GM12878 (cell line): ENCODE measurements around the gene PPAT.

Experiments
- IRF4 ChIP-seq: IDR thresholded peaks from 2 replicates; pipeline ENCODE4 v1.6.1; 2011; ENCODE audit warnings: low read depth, low read length
- NFIC ChIP-seq: IDR thresholded peaks from 2 replicates; pipeline ENCODE4 v1.6.1; 2012; ENCODE audit warnings: low read depth, mild to moderate bottlenecking, inconsistent platforms, low read length, moderate library complexity
- POLR2AphosphoS5 ChIP-seq: IDR thresholded peaks from 2 replicates; pipeline ENCODE4 v1.6.1; 2011; ENCODE audit warnings: mild to moderate bottlenecking, low read length, inconsistent platforms
- TCF3 ChIP-seq: IDR thresholded peaks from 2 replicates; pipeline ENCODE4 v1.6.1; 2012; ENCODE audit warnings: low read depth, mild to moderate bottlenecking, low read length, borderline replicate concordance; ENCODE audit not compliant: insufficient read depth
- TF ChIP-seq, protein P1 (sequence below), 3 experiments: IDR thresholded peaks in 2 of 3; conservative IDR thresholded peaks in 1 of 3; 2 replicates each; pipeline ENCODE4 v1.5.1; 2011; ENCODE audit warnings: low read depth in 3 of 3, low read length in 3 of 3, mild to moderate bottlenecking in 3 of 3, control low read depth in 2 of 3, moderate library complexity in 2 of 3, inconsistent platforms in 1 of 3, mixed read lengths in 1 of 3; ENCODE audit not compliant: control insufficient read depth in 2 of 3, insufficient read depth in 1 of 3; ENCODE audit errors: extremely low read depth in 1 of 3

DNA sequence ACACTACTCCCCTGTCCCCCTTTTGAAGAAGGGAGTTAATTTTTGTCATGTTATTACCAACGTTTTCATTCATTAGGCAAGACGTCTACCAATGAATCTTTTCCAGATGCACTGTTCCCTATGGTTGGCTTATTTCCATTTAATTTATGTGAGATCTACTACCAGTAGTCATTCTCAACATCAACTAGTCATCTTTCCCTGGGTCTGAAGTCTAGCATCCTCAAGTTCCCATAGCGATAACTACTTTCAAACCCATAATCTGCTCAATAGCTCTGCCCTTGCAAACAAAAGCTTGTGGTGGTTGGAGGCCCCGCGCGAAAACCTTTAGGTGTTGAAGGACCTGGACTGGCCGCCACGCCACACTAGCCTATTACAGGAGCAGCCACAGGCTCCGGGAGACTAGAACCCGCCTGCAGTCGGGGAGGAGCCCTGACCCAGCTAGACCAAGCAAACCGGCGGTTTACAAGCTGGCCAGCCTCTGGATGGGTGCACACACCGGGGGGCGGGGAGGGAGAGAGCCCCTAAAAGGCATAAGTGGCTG, 746 bp downstream of the PPAT start:
- no peak for TF ChIP-seq POLR2AphosphoS5
- TF ChIP-seq NFIC = no peak
- TF ChIP-seq, protein P1, sequence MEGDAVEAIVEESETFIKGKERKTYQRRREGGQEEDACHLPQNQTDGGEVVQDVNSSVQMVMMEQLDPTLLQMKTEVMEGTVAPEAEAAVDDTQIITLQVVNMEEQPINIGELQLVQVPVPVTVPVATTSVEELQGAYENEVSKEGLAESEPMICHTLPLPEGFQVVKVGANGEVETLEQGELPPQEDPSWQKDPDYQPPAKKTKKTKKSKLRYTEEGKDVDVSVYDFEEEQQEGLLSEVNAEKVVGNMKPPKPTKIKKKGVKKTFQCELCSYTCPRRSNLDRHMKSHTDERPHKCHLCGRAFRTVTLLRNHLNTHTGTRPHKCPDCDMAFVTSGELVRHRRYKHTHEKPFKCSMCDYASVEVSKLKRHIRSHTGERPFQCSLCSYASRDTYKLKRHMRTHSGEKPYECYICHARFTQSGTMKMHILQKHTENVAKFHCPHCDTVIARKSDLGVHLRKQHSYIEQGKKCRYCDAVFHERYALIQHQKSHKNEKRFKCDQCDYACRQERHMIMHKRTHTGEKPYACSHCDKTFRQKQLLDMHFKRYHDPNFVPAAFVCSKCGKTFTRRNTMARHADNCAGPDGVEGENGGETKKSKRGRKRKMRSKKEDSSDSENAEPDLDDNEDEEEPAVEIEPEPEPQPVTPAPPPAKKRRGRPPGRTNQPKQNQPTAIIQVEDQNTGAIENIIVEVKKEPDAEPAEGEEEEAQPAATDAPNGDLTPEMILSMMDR (IDR thresholded peaks at IDR 0.05 in 2 of 3, conservative IDR thresholded peaks at IDR 0.05 in 1 of 3; ENCODE audit: control insufficient read depth in 2 of 3, extremely low read depth in 1 of 3, insufficient read depth in 1 of 3, low read depth in 3 of 3, low read length in 3 of 3) = no peak
- no peak for TF ChIP-seq IRF4
- no peak for TF ChIP-seq TCF3
